G401.6 (cell line): Measurements from ENCODE around the gene HS3ST3A1.

Experiments used
- FAIRE-seq: peaks from 2 replicates; lab custom pipeline; 2012; peaks lifted over from hg19 to GRCh38; lab: Jason Lieb, UNC

HS3ST3A1 gene

GRCh38 chr17:13491491-13491890 is 110.2 kb downstream of the HS3ST3A1 start:
- no peak for FAIRE-seq

GRCh38 chr17:13490906-13491482 is 110.7 kb downstream of the HS3ST3A1 start:
- FAIRE-seq = no peak

DNA sequence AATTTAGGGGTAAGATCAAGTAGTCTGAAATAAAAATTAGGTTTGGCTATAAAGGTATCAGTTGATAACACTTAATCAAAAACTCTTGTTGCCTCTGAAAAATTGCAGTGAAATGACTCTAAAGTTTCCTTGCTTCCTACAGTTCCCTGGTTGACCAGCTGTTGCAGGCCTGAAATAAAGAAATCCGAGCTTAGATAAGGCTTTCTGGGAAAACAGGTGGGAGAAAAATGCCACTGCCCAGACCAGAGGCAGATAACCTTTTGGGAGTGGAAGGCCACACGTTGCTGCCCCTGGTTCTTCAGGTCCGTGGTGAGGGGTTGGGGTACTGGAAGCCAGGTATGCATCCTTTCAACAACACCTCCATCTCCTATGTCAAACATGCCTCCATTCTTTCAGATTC is 111.3 kb downstream of the HS3ST3A1 start:
- FAIRE-seq = no peak

GRCh38 chr17:13485327-13485726 is 116.4 kb downstream of the HS3ST3A1 start:
- no peak for FAIRE-seq

DNA sequence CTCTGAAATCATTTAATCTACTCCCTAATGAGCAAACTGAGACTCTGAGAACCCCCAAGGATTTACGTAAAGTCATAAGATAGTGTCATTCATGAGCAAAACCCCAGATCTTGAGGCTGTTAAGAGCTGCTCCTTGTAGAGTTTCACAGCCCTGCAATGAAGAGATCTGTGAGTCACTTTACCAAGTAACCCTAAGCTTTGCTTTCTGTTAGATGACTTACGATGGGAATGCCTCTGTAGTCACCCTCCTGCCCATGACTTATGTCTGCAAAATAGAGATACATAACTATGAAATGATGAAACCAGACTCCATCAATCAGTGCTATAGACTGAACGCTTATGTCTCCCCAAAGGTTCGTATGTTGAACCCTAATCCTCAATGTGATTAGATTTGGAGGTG is 117.7 kb downstream of the HS3ST3A1 start:
- FAIRE-seq = no peak

- no peak for FAIRE-seq
These were observed 120.9 kb downstream of the HS3ST3A1 start for GRCh38 chr17:13480877-13481276.

DNA sequence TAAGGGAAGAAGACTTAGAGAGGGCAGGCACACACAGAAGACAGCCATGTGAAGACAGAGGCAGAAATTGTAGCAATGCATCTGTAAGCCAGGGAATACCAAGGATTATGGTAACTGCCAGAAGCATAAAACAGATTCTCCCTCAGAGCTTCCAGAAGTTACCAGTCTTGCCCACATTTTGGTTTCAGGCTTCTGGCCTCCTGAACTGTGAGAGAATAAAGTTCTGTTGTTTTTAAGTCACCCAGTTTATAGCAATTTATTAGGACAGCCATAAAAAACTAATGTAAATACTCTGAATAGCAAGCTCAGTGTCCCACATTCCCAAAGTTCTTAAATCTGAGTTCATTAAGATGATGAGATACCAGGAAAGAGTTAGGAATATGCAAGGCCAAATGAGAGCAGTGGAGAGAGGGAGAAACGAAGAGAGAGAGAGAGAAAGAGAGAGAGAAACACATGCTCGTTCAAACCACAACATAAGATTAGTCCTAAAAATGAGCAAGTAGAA is 123.4 kb downstream of the HS3ST3A1 start:
- no peak for FAIRE-seq

DNA sequence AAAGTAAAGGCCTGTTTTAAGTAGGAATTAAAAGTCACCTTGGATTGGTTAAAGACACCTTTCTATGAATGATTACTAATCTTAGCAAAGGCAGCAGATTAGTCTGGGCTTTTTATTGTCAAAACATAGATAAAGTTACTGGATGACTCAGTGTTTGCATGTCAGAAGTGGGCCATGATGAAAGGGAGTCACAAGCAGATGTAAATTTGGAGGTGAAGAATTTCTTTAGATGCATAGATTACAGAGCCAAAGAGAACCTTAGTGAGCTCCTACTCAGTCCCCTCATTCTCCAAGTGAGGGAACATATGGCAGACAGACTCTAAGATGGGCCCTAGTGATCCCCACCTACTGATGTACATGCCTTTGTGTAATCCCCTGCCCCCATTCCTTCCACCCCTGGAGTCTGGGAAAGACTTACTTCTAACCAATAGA is 124.5 kb downstream of the HS3ST3A1 start:
- no peak for FAIRE-seq

- no peak for FAIRE-seq
These were observed 125.0 kb downstream of the HS3ST3A1 start for GRCh38 chr17:13476720-13477119.

GRCh38 chr17:13475574-13476223 is 126.0 kb downstream of the HS3ST3A1 start:
- FAIRE-seq = no peak

DNA sequence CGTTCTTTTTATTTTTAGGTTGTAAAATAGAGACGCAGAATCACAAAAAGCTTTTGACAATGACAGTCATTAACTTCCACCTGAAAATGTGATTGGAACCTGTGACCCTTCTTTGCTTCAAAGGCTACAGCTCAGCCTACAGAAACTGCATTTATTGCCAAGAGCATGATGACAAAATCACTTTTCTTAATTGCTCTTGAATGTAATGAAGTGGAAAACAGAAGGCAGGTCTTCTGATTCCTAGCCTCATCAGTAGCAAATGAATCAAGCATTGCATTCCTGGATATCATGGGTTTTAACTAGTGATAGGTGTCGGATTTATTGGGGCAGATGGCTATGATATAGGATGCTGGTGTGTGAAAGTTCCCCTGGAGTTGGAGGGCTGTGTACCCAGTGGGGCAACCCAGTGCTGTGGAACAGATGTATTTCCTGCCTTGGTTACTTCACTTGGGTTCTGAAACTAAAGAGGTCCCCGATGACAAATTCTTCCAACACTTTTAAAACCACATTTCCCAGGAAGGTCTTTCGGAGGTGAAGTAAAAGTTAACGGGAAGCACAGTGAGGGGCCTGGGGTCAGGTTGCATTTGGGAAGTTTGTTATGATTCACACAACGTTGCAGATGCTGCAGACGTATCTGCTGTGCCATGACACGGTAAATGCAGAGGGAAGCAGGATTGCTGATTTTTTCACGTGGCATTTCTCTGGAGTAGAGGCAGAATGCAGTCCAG is 127.5 kb downstream of the HS3ST3A1 start:
- FAIRE-seq = no peak

GRCh38 chr17:13465678-13466077 is 136.1 kb downstream of the HS3ST3A1 start:
- no peak for FAIRE-seq

DNA sequence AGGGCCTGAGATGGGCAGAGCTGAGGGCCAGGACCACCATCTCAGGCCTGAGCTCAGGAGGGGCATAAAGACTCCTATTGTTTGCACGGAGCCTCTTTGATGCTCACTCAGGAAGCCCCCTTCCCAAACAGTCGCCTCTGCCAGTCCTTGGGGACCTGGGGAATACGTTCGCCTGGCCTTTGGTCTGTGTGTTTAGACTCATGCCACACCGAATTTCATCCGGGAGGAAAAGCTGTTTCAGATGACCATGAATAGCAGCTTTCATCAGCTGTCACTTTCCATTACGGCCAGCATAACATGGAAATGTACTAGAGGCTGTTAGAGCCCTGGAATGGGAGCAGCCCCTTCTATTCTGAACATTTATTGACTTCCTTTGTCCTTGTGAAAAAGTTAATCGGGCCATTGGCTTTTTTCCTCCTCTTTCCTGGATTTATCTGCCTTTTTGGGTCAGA is 139.0 kb downstream of the HS3ST3A1 start:
- no peak for FAIRE-seq

DNA sequence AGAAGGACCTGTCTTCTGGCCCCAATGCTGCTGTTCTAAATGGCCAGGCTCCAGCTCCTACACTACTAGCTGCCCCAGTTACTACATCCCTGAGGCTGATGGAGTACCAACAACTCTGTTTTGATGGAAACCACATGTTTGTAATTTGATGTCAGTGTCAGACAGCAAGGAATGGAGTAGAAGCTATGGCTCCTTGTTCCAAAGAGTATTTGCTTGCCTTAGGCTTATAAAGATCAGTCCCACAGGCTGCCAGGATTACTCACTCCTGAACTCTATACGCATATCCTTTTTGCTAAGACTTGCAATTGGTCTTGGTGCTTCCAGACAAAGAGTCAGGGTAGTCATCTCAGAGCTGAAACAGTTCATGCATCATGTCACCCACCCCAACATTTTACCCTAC is 139.6 kb downstream of the HS3ST3A1 start:
- FAIRE-seq = no peak

GRCh38 chr17:13460261-13461000 is 141.3 kb downstream of the HS3ST3A1 start:
- FAIRE-seq = no peak

GRCh38 chr17:13457783-13458182 is 143.9 kb downstream of the HS3ST3A1 start:
- FAIRE-seq = no peak
